GM23338 (cell line): Measurements from ENCODE around the gene MET. TPM values are rescaled to one million over a fixed set of nuclear protein-coding genes. Genes with fewer than 3 reads are reported as not detected.

Source experiments
- ATAC-seq: fragments of 200-7000 bp; cut with Tn5 transposase; 3 replicates; pipeline ENCODE4 v1.9.1; 2020
- DNase-seq: peaks from one replicate; pipeline ENCODE4 v3.0.0-alpha.2; 2015; ENCODE audit warnings: low spot score
- H2AFZ ChIP-seq: fragments of 200-600 bp; sonication (generic); 2 replicates; pipeline ENCODE4 v1.8.0; 2016; ENCODE audit warnings: antibody characterized with exemption, mild to moderate bottlenecking, moderate library complexity
- H3F3A ChIP-seq: fragments of 200-600 bp; sonication (generic); replicated peaks from 2 replicates; pipeline ENCODE4 v1.8.0; 2017; ENCODE audit warnings: antibody characterized with exemption, mixed run types, low read depth
- H3K27ac ChIP-seq: fragments of 200-600 bp; sonication (generic); 2 replicates; pipeline ENCODE4 v1.6.1; 2016; ENCODE audit warnings: low read depth
- H3K27me3 ChIP-seq: fragments of 200-600 bp; sonication (generic); 2 replicates; pipeline ENCODE4 v1.8.0; 2016; ENCODE audit warnings: mild to moderate bottlenecking, mixed run types, moderate library complexity; ENCODE audit not compliant: insufficient read depth
- H3K36me3 ChIP-seq: fragments of 200-600 bp; sonication (generic); 2 replicates; pipeline ENCODE4 v1.8.0; 2016; ENCODE audit warnings: mild to moderate bottlenecking; ENCODE audit not compliant: insufficient read depth
- H3K4me1 ChIP-seq: fragments of 200-600 bp; sonication (generic); 2 replicates; pipeline ENCODE4 v1.8.0; 2016; ENCODE audit warnings: mild to moderate bottlenecking, moderate library complexity; ENCODE audit not compliant: insufficient read depth
- H3K4me2 ChIP-seq: fragments of 200-600 bp; sonication (generic); 2 replicates; pipeline ENCODE4 v1.7.1; 2017; ENCODE audit warnings: mixed run types
- H3K4me3 ChIP-seq: fragments of 200-600 bp; sonication (generic); 2 replicates; pipeline ENCODE4 v1.6.1; 2016; ENCODE audit warnings: mixed run types
- H3K79me2 ChIP-seq: fragments of 200-600 bp; sonication (generic); replicated peaks from 2 replicates; pipeline ENCODE4 v1.8.0; 2017; ENCODE audit warnings: mild to moderate bottlenecking; ENCODE audit not compliant: insufficient read depth
- H3K9me2 ChIP-seq: fragments of 200-600 bp; sonication (generic); 2 replicates; pipeline ENCODE4 v1.8.0; 2017; ENCODE audit not compliant: insufficient read depth
- H4K20me1 ChIP-seq: fragments of 200-600 bp; sonication (generic); replicated peaks from 2 replicates; pipeline ENCODE4 v1.8.0; 2017; ENCODE audit warnings: mild to moderate bottlenecking; ENCODE audit not compliant: insufficient read depth
- H3K27ac Mint-ChIP-seq: 2 replicates; pipeline ENCODE4 v1.8.0; 2020; ENCODE audit warnings: inconsistent platforms, mild to moderate bottlenecking, moderate library complexity, mixed read lengths
- H3K27me3 Mint-ChIP-seq: 3 replicates; pipeline ENCODE4 v1.8.0; 2022; ENCODE audit warnings: low read depth, mild to moderate bottlenecking, moderate library complexity, mixed read lengths, inconsistent platforms; ENCODE audit not compliant: insufficient read depth, poor library complexity
- H3K36me3 Mint-ChIP-seq: 3 replicates; pipeline ENCODE4 v1.8.0; 2021; ENCODE audit warnings: low read depth, mild to moderate bottlenecking, inconsistent platforms, moderate library complexity, mixed read lengths
- H3K4me1 Mint-ChIP-seq: 3 replicates; pipeline ENCODE4 v1.8.0; 2020; ENCODE audit warnings: mild to moderate bottlenecking, inconsistent platforms, mixed read lengths
- H3K4me3 Mint-ChIP-seq: 3 replicates; pipeline ENCODE4 v1.8.0; 2021; ENCODE audit warnings: moderate library complexity, mild to moderate bottlenecking, inconsistent platforms, mixed read lengths
- H3K9me3 Mint-ChIP-seq: 3 replicates; pipeline ENCODE4 v1.8.0; 2020; ENCODE audit warnings: moderate library complexity, mild to moderate bottlenecking, inconsistent platforms, mixed read lengths
- CREB1 ChIP-seq: fragments of 250-450 bp; sonication (Bioruptor Pico); IDR thresholded peaks from 2 replicates; pipeline ENCODE4 v1.5.0; 2020; ENCODE audit warnings: low read depth, mild to moderate bottlenecking, moderate library complexity
- CTCF ChIP-seq, 2 experiments: fragments of 200-600 bp in 1 of 2; sonication (generic) in 1 of 2; conservative IDR thresholded peaks; 2 replicates each; pipeline versions ENCODE4 v1.5.1 to v1.6.1; 2016 to 2017; ENCODE audit warnings: antibody characterized with exemption in 2 of 2, low read depth in 2 of 2, mild to moderate bottlenecking in 2 of 2, moderate library complexity in 1 of 2
- ETS1 ChIP-seq: IDR thresholded peaks from 2 replicates; pipeline ENCODE4 v1.6.1; 2016; ENCODE audit warnings: antibody characterized with exemption
- EZH2 ChIP-seq: fragments of 200-600 bp; sonication (generic); IDR thresholded peaks from one replicate; pipeline ENCODE4 v1.8.0; 2017; ENCODE audit warnings: antibody characterized with exemption, mild to moderate bottlenecking, low read depth; ENCODE audit not compliant: unreplicated experiment
- EZH2phosphoT487 ChIP-seq: fragments of 200-600 bp; sonication (generic); IDR thresholded peaks from one replicate; pipeline ENCODE4 v1.8.1; 2018; ENCODE audit warnings: antibody characterized with exemption; ENCODE audit not compliant: unreplicated experiment
- JUNB ChIP-seq: IDR thresholded peaks from one replicate; pipeline ENCODE4 v1.6.1; 2016; ENCODE audit warnings: antibody characterized with exemption; ENCODE audit not compliant: unreplicated experiment
- NANOG ChIP-seq: IDR thresholded peaks from 2 replicates; pipeline ENCODE4 v1.6.1; 2016; ENCODE audit warnings: antibody characterized with exemption, borderline replicate concordance
- POLR2AphosphoS5 ChIP-seq: IDR thresholded peaks from 2 replicates; pipeline ENCODE4 v1.6.1; 2016; ENCODE audit warnings: antibody characterized with exemption, low read depth
- REST ChIP-seq: IDR thresholded peaks from one replicate; pipeline ENCODE4 v1.6.1; 2018; ENCODE audit warnings: antibody characterized with exemption; ENCODE audit not compliant: unreplicated experiment
- STAT1 ChIP-seq: IDR thresholded peaks from one replicate; pipeline ENCODE4 v1.6.1; 2016; ENCODE audit warnings: antibody characterized with exemption; ENCODE audit not compliant: unreplicated experiment
- ZNF114 ChIP-seq: fragments of 250-450 bp; sonication (Bioruptor Pico); IDR thresholded peaks from 2 replicates; pipeline ENCODE4 v1.5.0; 2020; ENCODE audit warnings: mild to moderate bottlenecking, moderate library complexity
- ZNF331 ChIP-seq: fragments of 250-450 bp; sonication (Bioruptor Pico); IDR thresholded peaks from 2 replicates; pipeline ENCODE4 v1.5.0; 2020; ENCODE audit warnings: low read depth, mild to moderate bottlenecking, moderate library complexity
- ZNF462 ChIP-seq: fragments of 250-450 bp; sonication (Bioruptor Pico); IDR thresholded peaks from 2 replicates; pipeline ENCODE4 v1.5.0; 2020; ENCODE audit warnings: mild to moderate bottlenecking, moderate library complexity
- polyA plus RNA-seq: library from polyadenylated mRNA; unstranded; fragments of >200 nt; fragmentation: Nextera tagmentation; extraction: Ambion mirVana; gene quantifications from 2 replicates; pipeline ENCODE4 v1.2.1, GENCODE V29; 2016
- total RNA-seq: library from RNA; depleted of rRNA; stranded (reverse); fragments of >200 nt; shearing (Covaris generic); gene quantifications from 2 replicates; pipeline ENCODE4 v1.2.3, GENCODE V29; 2014

MET gene
- total and polyA plus RNA-seq, 2 experiments from 2014 or later: 4.8 to 23.1 TPM

GRCh38 chr7:116630932-116631671 lies 40.9 kb upstream of the MET start:
- no peak overlapping the region for H3K4me3 Mint-ChIP-seq
- no peak overlapping the region for H3K27ac Mint-ChIP-seq
- ATAC-seq (peak; percentile 61), DNase-seq (peak; percentile 36)
- peaks cover 6% of the 10 kb centered on the region; the same call in 2 of the 3 replicates for H3K4me1 Mint-ChIP-seq
- Histone ChIP-seq H3K9me2 (peaks cover 1% of the 10 kb centered on the region; the same call in 1 of the 2 replicates), H2AFZ (peak overlapping the region; percentile 87; the same call in 1 of the 2 replicates), H3K27me3 (no peaks in the 10 kb centered on the region), H3K36me3 (no peaks in the 10 kb centered on the region), H3F3A (no peaks in the 10 kb centered on the region), H3K4me1 (no peaks in the 10 kb centered on the region), H3K79me2 (no peaks in the 10 kb centered on the region), H3K4me2 (no peak overlapping the region), H3K4me3 (no peak overlapping the region), H4K20me1 (no peaks in the 10 kb centered on the region), H3K27ac (no peak overlapping the region)
- no peaks in the 10 kb centered on the region for H3K36me3 Mint-ChIP-seq
- H3K27me3 Mint-ChIP-seq: no peaks in the 10 kb centered on the region
- no peaks in the 10 kb centered on the region for H3K9me3 Mint-ChIP-seq
- TF ChIP-seq ETS1 (no peak), EZH2phosphoT487 (no peak), CTCF (conservative IDR thresholded peaks at IDR 0.05; ENCODE audit: low read depth in 2 of 2) (no peak), REST (no peak), ZNF462 (CRISPR knock-in tag) (no peak), CREB1 (CRISPR knock-in tag) (no peak), EZH2 (no peak), ZNF114 (CRISPR knock-in tag) (no peak), ZNF331 (CRISPR knock-in tag) (no peak), JUNB (no peak), STAT1 (no peak), NANOG (no peak), POLR2AphosphoS5 (no peak)
